HG02623 (cell line): ENCODE results near the gene NEK6.
A peak's percentile ranks its signal among the peaks of the same experiment; 100 is the strongest.

Experiments
- ATAC-seq: cut with Tn5 transposase; IDR thresholded peaks from one replicate; pipeline ENCODE4 v1.9.1; 2021; ENCODE audit warnings: moderate library complexity; ENCODE audit not compliant: unreplicated experiment

Gene NEK6

GRCh38 chr9:124257844-124258606 is at the start of gene NEK6:
NEK6 (plus strand) TSS chr9:124257949; CDS start chr9:124301965, 44,016 bp downstream.
- ATAC-seq = no peak

GRCh38 chr9:124208571-124208970 is 49.2 kb upstream of the NEK6 start:
- ATAC-seq = no peak

GRCh38 chr9:124209279-124209678 is 48.5 kb upstream of the NEK6 start:
- no peak for ATAC-seq

GRCh38 chr9:124209774-124210173 is 48.0 kb upstream of the NEK6 start:
- ATAC-seq = no peak

GRCh38 chr9:124210697-124211096 is 47.1 kb upstream of the NEK6 start:
- peak; percentile 58 for ATAC-seq

GRCh38 chr9:124212381-124213050 is 45.2 kb upstream of the NEK6 start:
- ATAC-seq = no peak

GRCh38 chr9:124213396-124213795 is 44.4 kb upstream of the NEK6 start:
- no peak for ATAC-seq

GRCh38 chr9:124214116-124214515 is 43.6 kb upstream of the NEK6 start:
- no peak for ATAC-seq

- no peak for ATAC-seq
These were observed 43.0 kb upstream of the NEK6 start for GRCh38 chr9:124214596-124215367.

GRCh38 chr9:124215368-124215910 is 42.3 kb upstream of the NEK6 start:
- no peak for ATAC-seq

GRCh38 chr9:124215956-124216355 is 41.8 kb upstream of the NEK6 start:
- no peak for ATAC-seq

GRCh38 chr9:124216474-124217176 is 41.1 kb upstream of the NEK6 start:
- no peak for ATAC-seq

- no peak for ATAC-seq
These were observed 39.8 kb upstream of the NEK6 start for GRCh38 chr9:124217836-124218437.

GRCh38 chr9:124218438-124218982 is 39.2 kb upstream of the NEK6 start:
- ATAC-seq = peak; percentile 64

- peak; percentile 13 for ATAC-seq
These were observed 38.7 kb upstream of the NEK6 start for GRCh38 chr9:124218987-124219461.

- ATAC-seq = no peak
These were observed 36.8 kb upstream of the NEK6 start for GRCh38 chr9:124220946-124221451.

- ATAC-seq = no peak
These were observed 36.1 kb upstream of the NEK6 start for GRCh38 chr9:124221676-124222075.

- ATAC-seq = no peak
These were observed 35.6 kb upstream of the NEK6 start for GRCh38 chr9:124222109-124222508.

- ATAC-seq = no peak
These were observed 34.6 kb upstream of the NEK6 start for GRCh38 chr9:124222918-124223720.
